ENCODE data around the gene EDA. TPM values are rescaled to one million over a fixed set of nuclear protein-coding genes. Genes with fewer than 3 reads are reported as not detected.
"Not testable (repeated sequence)": the region's sequence is repeated elsewhere in the genome, so short reads cannot be mapped to it uniquely, and the experiment has no call there.

The EDA gene
- total RNA-seq, 2 experiments from 2014 or later = 4.9 to 5.4 TPM

- H3K27ac Mint-ChIP-seq = no peak overlapping the region
- H3K27me3 Mint-ChIP-seq = no peaks in the 10 kb centered on the region
- POLR2A ChIA-PET = no interaction called here
- peaks cover 3% of the 10 kb centered on the region for H3K36me3 Mint-ChIP-seq (ENCODE audit: low read depth)
- no peak for DNase-seq
- peaks cover 6% of the 10 kb centered on the region for H3K9me3 Mint-ChIP-seq
- CTCF ChIA-PET = no interaction called here
- no peaks in the 10 kb centered on the region for H3K4me1 Mint-ChIP-seq
- no peak overlapping the region for H3K4me3 Mint-ChIP-seq
Observed at GRCh38 chrX:69996113-69996468, 380.2 kb downstream of the EDA start.

- CTCF ChIA-PET; POLR2A ChIA-PET; H3K27ac Mint-ChIP-seq; H3K9me3 Mint-ChIP-seq; H3K27me3 Mint-ChIP-seq; H3K4me3 Mint-ChIP-seq; DNase-seq; H3K36me3 Mint-ChIP-seq (ENCODE audit: low read depth); H3K4me1 Mint-ChIP-seq: not testable (repeated sequence)
Observed at GRCh38 chrX:69998299-69998698, 382.4 kb downstream of the EDA start.

GRCh38 chrX:70001269-70001668 is 385.4 kb downstream of the EDA start:
- no peaks in the 10 kb centered on the region for H3K27me3 Mint-ChIP-seq
- peaks cover 3% of the 10 kb centered on the region for H3K36me3 Mint-ChIP-seq (ENCODE audit: low read depth)
- ChIA-PET CTCF (no interaction called here), POLR2A (no interaction called here)
- H3K4me1 Mint-ChIP-seq = no peaks in the 10 kb centered on the region
- no peak overlapping the region for H3K27ac Mint-ChIP-seq
- no peak for DNase-seq
- no peak overlapping the region for H3K4me3 Mint-ChIP-seq
- peaks cover 6% of the 10 kb centered on the region for H3K9me3 Mint-ChIP-seq

- ChIA-PET POLR2A (no interaction called here), CTCF (no interaction called here)
- Mint-ChIP-seq H3K27me3 (no peaks in the 10 kb centered on the region), H3K27ac (no peak overlapping the region), H3K4me1 (no peaks in the 10 kb centered on the region), H3K4me3 (no peak overlapping the region), H3K36me3 (ENCODE audit: low read depth) (peaks cover 3% of the 10 kb centered on the region), H3K9me3 (peaks cover 6% of the 10 kb centered on the region)
- no peak for DNase-seq
Observed at GRCh38 chrX:70001708-70002341, 385.9 kb downstream of the EDA start.

GRCh38 chrX:70007946-70008345 is 392.0 kb downstream of the EDA start:
- Mint-ChIP-seq H3K9me3 (peaks cover 2% of the 10 kb centered on the region), H3K4me3 (no peak overlapping the region), H3K36me3 (ENCODE audit: low read depth) (no peaks in the 10 kb centered on the region), H3K27me3 (no peaks in the 10 kb centered on the region), H3K4me1 (no peaks in the 10 kb centered on the region), H3K27ac (no peak overlapping the region)
- CTCF ChIA-PET = no interaction called here
- POLR2A ChIA-PET = no interaction called here
- DNase-seq = no peak

GRCh38 chrX:70009049-70009448 is 393.1 kb downstream of the EDA start:
- H3K4me1 Mint-ChIP-seq = no peaks in the 10 kb centered on the region
- no peak for DNase-seq
- no peaks in the 10 kb centered on the region for H3K27me3 Mint-ChIP-seq
- ChIA-PET POLR2A (no interaction called here), CTCF (no interaction called here)
- no peak overlapping the region for H3K27ac Mint-ChIP-seq
- no peak overlapping the region for H3K4me3 Mint-ChIP-seq
- H3K36me3 Mint-ChIP-seq (ENCODE audit: low read depth) = no peaks in the 10 kb centered on the region
- H3K9me3 Mint-ChIP-seq = peaks cover 2% of the 10 kb centered on the region

- H3K36me3 Mint-ChIP-seq (ENCODE audit: low read depth) = peaks cover 5% of the 10 kb centered on the region
- no peak for DNase-seq
- H3K4me3 Mint-ChIP-seq = no peak overlapping the region
- H3K27me3 Mint-ChIP-seq = no peaks in the 10 kb centered on the region
- ChIA-PET CTCF (no interaction called here), POLR2A (no interaction called here)
- peaks cover 2% of the 10 kb centered on the region for H3K9me3 Mint-ChIP-seq
- H3K27ac Mint-ChIP-seq = no peak overlapping the region
- H3K4me1 Mint-ChIP-seq = peaks cover 3% of the 10 kb centered on the region
Observed at GRCh38 chrX:70009970-70010369, 394.1 kb downstream of the EDA start.

- Mint-ChIP-seq H3K27me3 (no peaks in the 10 kb centered on the region), H3K36me3 (ENCODE audit: low read depth) (peaks cover 5% of the 10 kb centered on the region), H3K27ac (no peak overlapping the region), H3K4me1 (peaks cover 28% of the 10 kb centered on the region), H3K4me3 (no peak overlapping the region), H3K9me3 (peaks cover 2% of the 10 kb centered on the region)
- ChIA-PET CTCF (no interaction called here), POLR2A (no interaction called here)
- DNase-seq = no peak
Observed at GRCh38 chrX:70012756-70013155, 396.8 kb downstream of the EDA start.

- H3K27ac Mint-ChIP-seq = no peak overlapping the region
- no peak overlapping the region for H3K4me3 Mint-ChIP-seq
- peaks cover 8% of the 10 kb centered on the region for H3K36me3 Mint-ChIP-seq (ENCODE audit: low read depth)
- peaks cover 2% of the 10 kb centered on the region for H3K27me3 Mint-ChIP-seq
- ChIA-PET POLR2A (interaction anchor here (1.5 kb wide), 1 partner anchor 12 kb away, joined by 4 read pairs; no protein-coding TSS in a partner anchor), CTCF (interaction anchor here (1.2 kb wide), 1 partner anchor 16 kb away, joined by 3 read pairs; no protein-coding TSS in a partner anchor)
- DNase-seq = no peak
- H3K9me3 Mint-ChIP-seq = no peaks in the 10 kb centered on the region
- H3K4me1 Mint-ChIP-seq = peaks cover 32% of the 10 kb centered on the region
Observed at GRCh38 chrX:70013466-70014381, 397.8 kb downstream of the EDA start.

- Mint-ChIP-seq H3K4me3 (no peak overlapping the region), H3K9me3 (no peaks in the 10 kb centered on the region), H3K27me3 (peaks cover 2% of the 10 kb centered on the region), H3K36me3 (ENCODE audit: low read depth) (peaks cover 8% of the 10 kb centered on the region), H3K4me1 (peaks cover 33% of the 10 kb centered on the region), H3K27ac (peak overlapping the region; percentile 72)
- POLR2A ChIA-PET = interaction anchor here (1.0 kb wide), 1 partner anchor 273 kb away, joined by 3 read pairs; the partner anchor contains the start of genes KIF4A and PDZD11
- CTCF ChIA-PET = interaction anchor here (1.2 kb wide), 1 partner anchor 14 kb away, joined by 5 read pairs; no protein-coding TSS in a partner anchor
- DNase-seq = no peak
Observed at GRCh38 chrX:70016513-70016912, 400.6 kb downstream of the EDA start.

GRCh38 chrX:70022616-70023015 is 406.7 kb downstream of the EDA start:
- Mint-ChIP-seq H3K4me3 (no peak overlapping the region), H3K4me1 (peaks cover 29% of the 10 kb centered on the region), H3K27ac (no peak overlapping the region), H3K27me3 (peaks cover 2% of the 10 kb centered on the region), H3K36me3 (ENCODE audit: low read depth) (peaks cover 3% of the 10 kb centered on the region), H3K9me3 (no peaks in the 10 kb centered on the region)
- ChIA-PET CTCF (no interaction called here), POLR2A (no interaction called here)
- no peak for DNase-seq

GRCh38 chrX:70025464-70025863 is 409.6 kb downstream of the EDA start:
- no peak for DNase-seq
- ChIA-PET POLR2A (interaction anchor here (1.1 kb wide), 1 partner anchor 12 kb away, joined by 4 read pairs; no protein-coding TSS in a partner anchor), CTCF (no interaction called here)
- H3K4me3 Mint-ChIP-seq = no peak overlapping the region
- H3K36me3 Mint-ChIP-seq (ENCODE audit: low read depth) = no peaks in the 10 kb centered on the region
- no peaks in the 10 kb centered on the region for H3K27me3 Mint-ChIP-seq
- peaks cover 34% of the 10 kb centered on the region for H3K4me1 Mint-ChIP-seq
- H3K9me3 Mint-ChIP-seq = no peaks in the 10 kb centered on the region
- H3K27ac Mint-ChIP-seq = no peak overlapping the region

GRCh38 chrX:70026112-70026850 is 410.4 kb downstream of the EDA start:
- Mint-ChIP-seq H3K4me3 (no peak overlapping the region), H3K27ac (no peak overlapping the region), H3K36me3 (ENCODE audit: low read depth) (no peaks in the 10 kb centered on the region), H3K27me3 (no peaks in the 10 kb centered on the region), H3K9me3 (no peaks in the 10 kb centered on the region), H3K4me1 (peaks cover 41% of the 10 kb centered on the region)
- ChIA-PET POLR2A (interaction anchor here (1.1 kb wide), 1 partner anchor 12 kb away, joined by 4 read pairs; no protein-coding TSS in a partner anchor), CTCF (no interaction called here)
- no peak for DNase-seq
